ENCODE results near the gene NELFCD. TPM values are rescaled to one million over a fixed set of nuclear protein-coding genes. Genes with fewer than 3 reads are reported as not detected.
"Not testable (repeated sequence)": the region's sequence is repeated elsewhere in the genome, so short reads cannot be mapped to it uniquely, and the experiment has no call there.

NELFCD gene
- total and polyA plus RNA-seq, 2 donors = 42.2 to 60.6 TPM

DNA sequence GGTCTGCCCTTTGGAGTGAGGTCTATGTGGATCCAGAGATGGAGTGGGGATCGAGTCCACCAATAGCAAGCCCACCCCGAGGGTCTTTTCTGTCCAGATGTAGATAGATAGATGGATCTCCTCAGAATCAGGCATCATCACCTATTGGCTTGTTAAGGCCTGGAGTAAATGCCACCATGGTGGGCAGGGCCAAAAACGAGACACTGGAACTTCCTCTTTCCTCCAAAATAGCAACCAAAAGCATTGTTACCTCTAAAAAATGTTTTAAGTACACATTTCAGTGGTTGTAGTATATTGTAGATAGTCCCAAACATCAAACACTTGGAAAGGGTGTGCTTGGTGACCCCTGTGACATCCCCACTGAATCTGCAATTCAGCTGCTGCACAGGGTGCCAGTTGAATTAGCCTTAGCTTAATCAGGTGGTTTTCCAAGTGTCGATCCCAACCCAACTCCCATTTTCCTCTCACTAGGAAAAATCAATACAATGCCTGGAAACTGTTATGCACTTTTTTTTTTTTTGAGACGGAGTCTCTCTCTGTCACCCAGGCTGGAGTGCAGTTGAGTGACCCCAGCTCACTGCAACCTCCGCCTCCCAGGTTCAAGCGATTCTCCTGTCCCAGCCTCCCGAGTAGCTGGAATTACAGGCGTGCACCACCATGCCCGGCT is 35.0 kb upstream of the NELFCD start:
- Histone ChIP-seq H3K27me3 (ENCODE audit: control insufficient read depth in 2 of 2, insufficient read depth in 1 of 2, low read length in 1 of 2) (no peaks in the 10 kb centered on the region), H3K4me1 (ENCODE audit: control insufficient read depth in 2 of 2, insufficient read depth in 2 of 2, low read length in 2 of 2) (no peaks in the 10 kb centered on the region)
- 87% methylated on average over 10 of the region's 10 CpGs for WGBS

DNA sequence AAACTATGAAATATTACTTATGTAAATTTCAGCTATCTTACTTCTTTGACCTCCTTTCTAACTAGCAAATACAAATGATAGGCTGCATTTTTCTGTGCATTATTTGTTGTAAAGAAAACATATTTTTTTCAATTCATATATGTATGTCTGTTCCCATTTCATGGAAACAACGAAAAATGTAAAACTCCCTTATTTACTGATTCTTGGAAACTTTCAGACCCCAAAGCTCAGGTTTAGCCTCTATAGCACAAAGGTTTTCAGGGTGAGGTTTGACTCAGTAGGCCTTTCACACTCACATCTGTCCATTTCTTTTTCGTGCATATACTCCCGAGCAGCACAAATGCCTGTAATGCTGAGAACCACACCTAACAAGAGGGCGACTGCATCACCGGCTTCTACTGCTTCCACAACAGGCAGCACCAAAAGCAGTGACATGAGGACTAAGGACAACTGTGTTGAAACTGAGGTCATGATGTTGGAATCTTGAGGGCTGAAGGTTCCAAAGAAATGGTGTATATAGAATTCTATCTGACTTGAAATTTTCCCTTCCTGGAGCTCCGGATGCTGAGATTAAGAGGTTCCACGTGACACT is 33.2 kb upstream of the NELFCD start:
- H3K4me3 ChIP-seq (ENCODE audit: low read length in 2 of 2); H3K27ac ChIP-seq (ENCODE audit: low read depth in 1 of 2, low read length in 1 of 2); H3K36me3 ChIP-seq (ENCODE audit: control insufficient read depth in 2 of 2, insufficient read depth in 2 of 2, low read length in 1 of 2); H3K9me3 ChIP-seq (ENCODE audit: control insufficient read depth in 2 of 2, insufficient read depth in 1 of 2, low read length in 1 of 2); DNase-seq (ENCODE audit: low read depth in 6 of 9, low spot score in 9 of 9); H3K27me3 ChIP-seq (ENCODE audit: control insufficient read depth in 2 of 2, insufficient read depth in 1 of 2, low read length in 1 of 2); H3K4me1 ChIP-seq (ENCODE audit: control insufficient read depth in 2 of 2, insufficient read depth in 2 of 2, low read length in 2 of 2): not testable (repeated sequence)
- WGBS = 95% methylated on average over 7 of the region's 7 CpGs

More for the DNA sequence above, 35.0 kb upstream of the NELFCD start:
- no peaks in the 10 kb centered on the region for H3K9me3 ChIP-seq (ENCODE audit: control insufficient read depth in 2 of 2, insufficient read depth in 1 of 2, low read length in 1 of 2)
- no peak overlapping the region for H3K27ac ChIP-seq (ENCODE audit: low read depth in 1 of 2, low read length in 1 of 2)
- no peak overlapping the region for H3K4me3 ChIP-seq (ENCODE audit: low read length in 2 of 2)
- H3K36me3 ChIP-seq (ENCODE audit: control insufficient read depth in 2 of 2, insufficient read depth in 2 of 2, low read length in 1 of 2) = no peaks in the 10 kb centered on the region
- DNase-seq (ENCODE audit: low read depth in 6 of 9, low spot score in 9 of 9) = no peak

DNA sequence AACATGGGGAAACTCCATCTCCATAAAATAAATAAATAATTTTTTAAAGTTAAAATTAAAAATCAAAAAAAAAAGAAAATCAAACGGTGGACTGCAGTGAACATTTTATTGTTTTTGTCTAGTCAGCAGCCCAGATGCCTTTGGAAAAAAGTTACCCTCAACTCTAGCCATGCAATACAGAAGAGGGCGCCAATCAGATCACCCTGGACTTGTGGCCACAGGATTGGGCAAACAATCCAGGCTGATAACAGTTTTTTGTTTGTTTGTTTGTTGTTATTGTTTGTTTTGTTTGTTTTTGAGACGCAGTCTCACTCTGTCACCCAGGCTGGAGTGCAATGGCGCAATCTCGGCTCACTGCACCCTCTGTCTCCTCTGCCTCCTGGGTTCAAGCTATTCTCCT is 30.5 kb upstream of the NELFCD start:
- Histone ChIP-seq H3K36me3 (ENCODE audit: control insufficient read depth in 2 of 2, insufficient read depth in 2 of 2, low read length in 1 of 2) (no peaks in the 10 kb centered on the region), H3K27ac (ENCODE audit: low read depth in 1 of 2, low read length in 1 of 2) (no peak overlapping the region), H3K4me3 (ENCODE audit: low read length in 2 of 2) (no peak overlapping the region), H3K4me1 (ENCODE audit: control insufficient read depth in 2 of 2, insufficient read depth in 2 of 2, low read length in 2 of 2) (no peaks in the 10 kb centered on the region), H3K9me3 (ENCODE audit: control insufficient read depth in 2 of 2, insufficient read depth in 1 of 2, low read length in 1 of 2) (no peaks in the 10 kb centered on the region), H3K27me3 (ENCODE audit: control insufficient read depth in 2 of 2, insufficient read depth in 1 of 2, low read length in 1 of 2) (no peaks in the 10 kb centered on the region)
- WGBS = 95% methylated on average over 5 of the region's 5 CpGs
- DNase-seq (ENCODE audit: low read depth in 6 of 9, low spot score in 9 of 9) = no peak

DNA sequence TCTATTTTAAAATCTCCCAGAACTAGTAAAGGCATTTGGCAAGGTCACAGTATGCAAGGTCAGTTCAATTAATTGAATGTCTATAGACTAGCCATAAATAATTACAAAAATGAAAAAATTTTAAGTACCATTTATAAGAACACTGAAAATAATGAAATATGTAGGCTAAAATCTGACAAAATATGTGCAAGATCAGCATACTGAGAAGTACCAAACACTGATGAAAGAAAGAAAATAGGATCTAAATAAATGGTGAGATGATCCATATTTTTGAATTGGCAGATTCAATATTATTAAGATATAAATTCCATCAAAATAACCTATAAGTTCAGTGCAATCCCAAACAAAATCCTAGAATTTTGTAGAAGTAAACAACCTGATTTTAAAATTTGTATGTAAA is 28.0 kb upstream of the NELFCD start:
- no peaks in the 10 kb centered on the region for H3K4me1 ChIP-seq (ENCODE audit: control insufficient read depth in 2 of 2, insufficient read depth in 2 of 2, low read length in 2 of 2)
- H3K4me3 ChIP-seq (ENCODE audit: low read length in 2 of 2) = no peak overlapping the region
- H3K27me3 ChIP-seq (ENCODE audit: control insufficient read depth in 2 of 2, insufficient read depth in 1 of 2, low read length in 1 of 2) = no peaks in the 10 kb centered on the region
- H3K36me3 ChIP-seq (ENCODE audit: control insufficient read depth in 2 of 2, insufficient read depth in 2 of 2, low read length in 1 of 2) = no peaks in the 10 kb centered on the region
- H3K9me3 ChIP-seq (ENCODE audit: control insufficient read depth in 2 of 2, insufficient read depth in 1 of 2, low read length in 1 of 2) = no peaks in the 10 kb centered on the region
- no peak for DNase-seq (ENCODE audit: low read depth in 6 of 9, low spot score in 9 of 9)
- H3K27ac ChIP-seq (ENCODE audit: low read depth in 1 of 2, low read length in 1 of 2) = no peak overlapping the region

DNA sequence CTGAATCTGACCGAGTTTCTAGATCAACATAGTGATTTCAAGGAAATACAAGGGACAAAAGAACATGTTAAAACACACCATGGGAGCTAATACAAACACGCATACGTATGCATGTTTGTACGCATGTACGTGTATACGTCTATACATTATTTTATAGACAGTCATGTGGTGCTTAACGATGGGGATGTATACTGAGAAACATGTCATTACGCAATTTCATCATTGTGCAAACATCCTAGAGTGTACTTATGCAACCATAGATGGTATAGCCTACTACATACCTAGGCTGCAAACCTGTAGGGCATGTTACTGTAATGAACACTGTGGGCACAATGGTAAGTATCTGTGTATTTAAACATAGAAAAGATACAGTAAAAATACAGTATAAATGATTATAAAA is 25.0 kb upstream of the NELFCD start:
- no peak overlapping the region for H3K27ac ChIP-seq (ENCODE audit: low read depth in 1 of 2, low read length in 1 of 2)
- H3K9me3 ChIP-seq (ENCODE audit: control insufficient read depth in 2 of 2, insufficient read depth in 1 of 2, low read length in 1 of 2) = no peaks in the 10 kb centered on the region
- WGBS = 95% methylated on average over 8 of the region's 8 CpGs
- H3K4me1 ChIP-seq (ENCODE audit: control insufficient read depth in 2 of 2, insufficient read depth in 2 of 2, low read length in 2 of 2) = no peaks in the 10 kb centered on the region
- DNase-seq (ENCODE audit: low read depth in 6 of 9, low spot score in 9 of 9) = no peak
- no peaks in the 10 kb centered on the region for H3K27me3 ChIP-seq (ENCODE audit: control insufficient read depth in 2 of 2, insufficient read depth in 1 of 2, low read length in 1 of 2)
- H3K36me3 ChIP-seq (ENCODE audit: control insufficient read depth in 2 of 2, insufficient read depth in 2 of 2, low read length in 1 of 2) = no peaks in the 10 kb centered on the region
- no peak overlapping the region for H3K4me3 ChIP-seq (ENCODE audit: low read length in 2 of 2)

DNA sequence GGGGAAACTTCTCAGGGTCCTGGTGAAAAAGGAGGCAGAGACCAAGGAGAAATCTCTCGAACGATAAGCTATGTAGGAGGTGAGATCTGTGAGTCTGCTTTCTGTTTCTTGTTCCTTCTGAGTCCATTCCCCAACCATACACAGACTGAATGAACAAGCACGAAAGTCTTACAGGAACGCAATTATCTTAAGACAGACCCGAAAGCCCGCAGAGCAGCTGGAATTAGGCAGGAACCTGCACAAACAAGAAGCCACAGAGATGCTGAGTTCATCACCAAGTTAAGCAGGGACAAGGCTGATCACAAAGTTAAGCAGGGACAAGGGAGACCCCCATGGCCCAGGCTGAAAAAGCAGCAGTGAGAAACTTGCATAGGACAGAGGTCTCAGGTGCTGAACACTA is 21.4 kb upstream of the NELFCD start:
- Histone ChIP-seq H3K36me3 (ENCODE audit: control insufficient read depth in 2 of 2, insufficient read depth in 2 of 2, low read length in 1 of 2) (no peaks in the 10 kb centered on the region), H3K27me3 (ENCODE audit: control insufficient read depth in 2 of 2, insufficient read depth in 1 of 2, low read length in 1 of 2) (no peaks in the 10 kb centered on the region), H3K27ac (ENCODE audit: low read depth in 1 of 2, low read length in 1 of 2) (no peak overlapping the region), H3K4me3 (ENCODE audit: low read length in 2 of 2) (no peak overlapping the region), H3K4me1 (ENCODE audit: control insufficient read depth in 2 of 2, insufficient read depth in 2 of 2, low read length in 2 of 2) (no peaks in the 10 kb centered on the region), H3K9me3 (ENCODE audit: control insufficient read depth in 2 of 2, insufficient read depth in 1 of 2, low read length in 1 of 2) (no peaks in the 10 kb centered on the region)
- no peak for DNase-seq (ENCODE audit: low read depth in 6 of 9, low spot score in 9 of 9)
- 90% methylated on average over 6 of the region's 6 CpGs for WGBS

DNA sequence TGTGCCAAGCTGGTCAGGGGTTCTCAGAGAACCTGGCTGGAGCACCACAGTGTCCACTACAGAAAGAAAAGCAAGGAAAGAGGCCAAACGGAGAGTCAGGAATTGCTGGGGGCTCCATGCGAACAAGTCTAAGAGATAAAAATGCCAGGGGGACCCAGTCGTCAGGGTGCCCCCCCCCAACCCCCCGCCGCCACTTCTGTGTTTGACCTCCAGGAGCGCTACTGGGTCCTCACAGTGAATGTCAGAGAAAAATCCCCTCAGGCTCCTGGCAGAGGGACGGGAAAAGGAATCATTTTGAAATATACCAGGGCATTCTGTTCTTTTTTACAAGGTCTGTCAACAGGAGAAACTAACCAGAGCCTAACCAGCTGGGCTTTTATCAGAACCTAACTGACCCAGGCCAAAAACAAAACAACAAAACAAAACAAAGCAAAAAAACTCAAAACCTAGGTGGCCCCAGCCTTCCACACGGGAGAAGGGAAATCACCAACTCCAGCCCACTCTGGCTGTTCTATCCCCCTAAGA is 17.9 kb upstream of the NELFCD start:
- Histone ChIP-seq H3K4me1 (ENCODE audit: control insufficient read depth in 2 of 2, insufficient read depth in 2 of 2, low read length in 2 of 2) (no peaks in the 10 kb centered on the region), H3K27ac (ENCODE audit: low read depth in 1 of 2, low read length in 1 of 2) (no peak overlapping the region), H3K4me3 (ENCODE audit: low read length in 2 of 2) (no peak overlapping the region), H3K9me3 (ENCODE audit: control insufficient read depth in 2 of 2, insufficient read depth in 1 of 2, low read length in 1 of 2) (no peaks in the 10 kb centered on the region), H3K27me3 (ENCODE audit: control insufficient read depth in 2 of 2, insufficient read depth in 1 of 2, low read length in 1 of 2) (peaks cover 0 to 3% of the 10 kb centered on the region in 2 donors), H3K36me3 (ENCODE audit: control insufficient read depth in 2 of 2, insufficient read depth in 2 of 2, low read length in 1 of 2) (no peaks in the 10 kb centered on the region)
- no peak for DNase-seq (ENCODE audit: low read depth in 6 of 9, low spot score in 9 of 9)
- 94% methylated on average over 8 of the region's 8 CpGs for WGBS

DNA sequence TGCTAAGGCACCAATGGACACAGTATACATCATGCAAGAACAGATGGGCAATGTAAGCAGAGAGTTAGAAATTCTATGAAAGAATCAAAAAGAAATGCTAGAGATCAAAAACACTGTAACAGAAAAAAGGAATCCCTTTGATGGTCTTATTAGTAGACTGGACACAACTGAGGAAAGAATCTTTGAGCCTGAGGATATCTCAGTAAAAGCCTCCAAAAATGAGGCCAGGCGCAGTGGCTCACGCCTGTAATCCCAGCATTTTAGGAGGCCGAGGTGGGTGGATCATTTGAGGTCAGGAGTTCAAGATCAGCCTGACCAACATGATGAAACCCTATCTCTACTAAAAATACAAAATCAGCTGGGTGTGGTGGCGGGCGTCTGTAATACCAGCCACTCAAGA is 17.1 kb upstream of the NELFCD start:
- H3K36me3 ChIP-seq (ENCODE audit: control insufficient read depth in 2 of 2, insufficient read depth in 2 of 2, low read length in 1 of 2); H3K27ac ChIP-seq (ENCODE audit: low read depth in 1 of 2, low read length in 1 of 2); H3K4me3 ChIP-seq (ENCODE audit: low read length in 2 of 2); H3K4me1 ChIP-seq (ENCODE audit: control insufficient read depth in 2 of 2, insufficient read depth in 2 of 2, low read length in 2 of 2); DNase-seq (ENCODE audit: low read depth in 6 of 9, low spot score in 9 of 9); H3K27me3 ChIP-seq (ENCODE audit: control insufficient read depth in 2 of 2, insufficient read depth in 1 of 2, low read length in 1 of 2); H3K9me3 ChIP-seq (ENCODE audit: control insufficient read depth in 2 of 2, insufficient read depth in 1 of 2, low read length in 1 of 2): not testable (repeated sequence)
- WGBS = 97% methylated on average over 5 of the region's 5 CpGs

DNA sequence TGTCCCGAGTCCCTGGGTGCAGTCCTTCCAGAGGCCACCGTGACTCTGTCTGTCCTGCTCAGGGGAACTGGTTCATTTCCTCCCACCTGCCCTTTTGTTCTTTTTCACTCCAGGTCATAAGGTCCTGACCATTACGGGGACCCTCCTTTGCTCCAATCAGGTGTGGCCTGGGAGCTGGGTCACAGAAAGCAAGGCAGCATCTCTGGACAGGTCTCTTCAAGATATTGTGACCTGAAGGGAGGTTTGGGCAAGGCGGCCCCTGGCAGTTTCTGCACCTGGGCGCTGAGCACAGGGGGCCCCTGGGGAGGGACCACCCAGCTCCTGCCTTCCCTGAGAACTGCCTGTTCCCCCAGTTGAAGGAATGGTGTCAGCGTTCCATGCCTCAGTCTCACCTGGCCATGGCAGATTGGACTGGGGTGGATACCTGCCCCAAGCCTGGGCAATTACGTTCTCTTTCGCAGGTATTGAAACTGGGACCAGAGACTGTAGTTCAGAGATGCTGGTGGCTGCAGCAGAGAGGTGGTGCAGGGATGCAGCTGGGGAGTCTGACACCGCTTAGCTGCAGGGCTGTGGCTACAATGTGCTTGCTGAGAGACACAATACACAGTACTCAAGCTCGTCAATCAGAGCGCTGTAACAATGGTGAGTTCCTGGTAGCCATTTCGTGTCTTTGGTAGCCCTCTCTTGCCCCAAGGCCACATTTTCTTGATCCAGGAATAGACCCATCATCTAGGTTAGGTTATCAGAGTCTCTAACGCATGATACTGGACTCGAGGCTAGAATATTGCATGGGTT is 15.6 kb upstream of the NELFCD start:
- no peak overlapping the region for H3K4me3 ChIP-seq (ENCODE audit: low read length in 2 of 2)
- DNase-seq (ENCODE audit: low read depth in 6 of 9, low spot score in 9 of 9) = no peak
- WGBS = 92% methylated on average over 14 of the region's 14 CpGs
- H3K27me3 ChIP-seq (ENCODE audit: control insufficient read depth in 2 of 2, insufficient read depth in 1 of 2, low read length in 1 of 2) = peaks cover 0 to 3% of the 10 kb centered on the region in 2 donors
- no peak overlapping the region for H3K27ac ChIP-seq (ENCODE audit: low read depth in 1 of 2, low read length in 1 of 2)
- H3K36me3 ChIP-seq (ENCODE audit: control insufficient read depth in 2 of 2, insufficient read depth in 2 of 2, low read length in 1 of 2) = no peaks in the 10 kb centered on the region
- no peaks in the 10 kb centered on the region for H3K9me3 ChIP-seq (ENCODE audit: control insufficient read depth in 2 of 2, insufficient read depth in 1 of 2, low read length in 1 of 2)
- H3K4me1 ChIP-seq (ENCODE audit: control insufficient read depth in 2 of 2, insufficient read depth in 2 of 2, low read length in 2 of 2) = no peaks in the 10 kb centered on the region

All from thymus (tissue), 11 donors.